GM12872 (cell line): ENCODE measurements around the gene GNA14.
A peak's percentile ranks its signal among the peaks of the same experiment; 100 is the strongest.

Experiments used
- CTCF ChIP-seq: IDR thresholded peaks from 3 replicates; pipeline ENCODE4 v1.5.1; 2011; ENCODE audit warnings: low read depth, mild to moderate bottlenecking, low read length, moderate library complexity; ENCODE audit not compliant: insufficient read depth

The GNA14 gene

DNA sequence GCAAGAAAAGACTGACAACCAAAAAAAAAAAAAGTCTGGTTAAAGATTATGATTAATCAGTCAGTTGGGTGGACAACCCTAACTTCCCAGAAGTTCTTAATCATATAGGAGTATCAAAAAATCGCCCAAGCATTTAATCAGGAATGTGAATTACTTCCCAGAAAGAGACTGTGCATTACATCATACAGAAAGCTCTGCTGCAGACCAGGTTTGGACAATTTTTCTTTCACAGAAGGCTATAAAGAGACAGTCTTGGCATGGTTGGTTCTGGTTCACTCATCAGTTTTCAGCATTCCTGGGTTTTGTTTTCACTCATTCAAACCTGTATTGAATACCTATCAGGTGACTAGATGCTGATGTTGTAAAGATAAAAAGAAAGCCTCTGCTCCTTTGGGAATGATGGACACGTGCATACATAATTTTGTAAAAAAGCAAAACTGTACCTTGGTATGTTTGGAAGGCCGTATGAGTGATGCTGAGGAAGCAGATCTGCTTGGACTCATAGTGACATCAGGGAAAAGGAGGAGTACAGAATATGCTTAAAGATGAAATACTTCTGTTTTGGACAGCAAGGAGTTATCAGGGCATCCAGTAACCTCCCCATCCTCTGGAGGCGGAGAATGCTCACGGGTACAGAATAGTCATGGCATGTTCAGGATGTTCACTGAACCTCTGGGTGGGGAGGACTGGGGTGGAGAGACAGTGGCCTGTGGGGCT, 178.4 kb downstream of the GNA14 start:
- TF ChIP-seq CTCF: no peak

GRCh38 chr9:77464661-77465060, 183.5 kb downstream of the GNA14 start:
- no peak for TF ChIP-seq CTCF

- TF ChIP-seq CTCF: no peak
These were observed 185.0 kb downstream of the GNA14 start for GRCh38 chr9:77463151-77463550.

DNA sequence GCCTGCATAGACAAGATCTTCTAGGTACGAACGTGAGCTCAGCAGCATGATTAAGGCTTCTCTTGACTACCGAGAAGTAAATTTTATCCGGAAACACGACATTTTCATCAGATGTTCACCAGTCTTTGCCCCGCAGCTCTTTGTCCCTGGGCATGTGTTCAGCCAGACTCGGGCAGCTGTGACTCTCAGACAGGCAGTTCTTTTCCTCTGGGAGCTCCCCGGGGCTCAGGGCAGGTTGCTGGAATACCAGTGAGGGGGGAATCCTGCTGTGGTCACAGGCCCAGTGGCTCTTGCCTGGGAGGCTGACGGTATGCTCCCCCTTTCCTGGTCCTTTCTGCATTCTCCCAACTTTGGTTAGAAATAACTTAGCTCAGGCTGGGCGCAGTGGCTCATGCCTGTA, 186.1 kb downstream of the GNA14 start:
- TF ChIP-seq CTCF: no peak

DNA sequence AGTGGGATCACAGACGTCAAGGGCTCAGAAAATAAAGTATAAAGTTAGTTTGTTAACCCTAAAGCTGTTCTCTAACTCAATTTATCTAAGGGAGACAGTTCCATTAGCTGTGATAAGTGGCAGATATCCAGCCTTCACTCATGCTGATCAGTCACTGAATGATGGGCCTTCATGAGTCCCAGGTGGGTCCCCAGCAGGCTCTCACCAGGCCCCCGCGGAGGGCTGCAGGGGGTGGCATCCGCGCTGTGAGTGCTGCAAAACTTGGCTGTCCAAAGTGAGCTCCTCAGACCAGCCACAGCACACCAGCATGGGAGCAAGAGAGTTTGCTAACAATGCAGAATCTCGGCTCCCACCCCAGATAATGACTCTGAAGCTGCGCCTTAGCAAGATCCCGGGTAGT, 187.2 kb downstream of the GNA14 start:
- TF ChIP-seq CTCF: no peak

- TF ChIP-seq CTCF: peak; percentile 93
These were observed 190.1 kb downstream of the GNA14 start for GRCh38 chr9:77457916-77458592.

- TF ChIP-seq CTCF: peak; percentile 94
These were observed 191.2 kb downstream of the GNA14 start for GRCh38 chr9:77456829-77457437.
